ENCODE data around the gene MYO15B.

The MYO15B gene

GRCh38 chr17:75595920-75596313, 8.3 kb downstream of the MYO15B start:
- TF ChIP-seq FOXP2 (optimal IDR thresholded peaks at IDR 0.05; ENCODE audit: borderline replicate concordance, extremely low read depth, extremely low read length, insufficient read depth) (no peak), SIN3A (IDR thresholded peaks at IDR 0.05; ENCODE audit: borderline replicate concordance, insufficient read depth, low read length) (no peak), TAF1 (IDR thresholded peaks at IDR 0.05; ENCODE audit: borderline replicate concordance, insufficient read depth, low read length) (no peak), POLR2AphosphoS5 (IDR thresholded peaks at IDR 0.05; ENCODE audit: low read depth, low read length) (no peak), REST (IDR thresholded peaks at IDR 0.05; ENCODE audit: insufficient read depth in 1 of 2, low read depth in 2 of 2, low read length in 2 of 2) (no peak)

- TF ChIP-seq SIN3A (IDR thresholded peaks at IDR 0.05; ENCODE audit: borderline replicate concordance, insufficient read depth, low read length) (no peak), FOXP2 (optimal IDR thresholded peaks at IDR 0.05; ENCODE audit: borderline replicate concordance, extremely low read depth, extremely low read length, insufficient read depth) (no peak), REST (IDR thresholded peaks at IDR 0.05; ENCODE audit: insufficient read depth in 1 of 2, low read depth in 2 of 2, low read length in 2 of 2) (no peak), POLR2AphosphoS5 (IDR thresholded peaks at IDR 0.05; ENCODE audit: low read depth, low read length) (no peak), TAF1 (IDR thresholded peaks at IDR 0.05; ENCODE audit: borderline replicate concordance, insufficient read depth, low read length) (no peak)
Measured at GRCh38 chr17:75596320-75597087, 8.9 kb downstream of the MYO15B start.

GRCh38 chr17:75601057-75601987, 13.7 kb downstream of the MYO15B start:
- TF ChIP-seq TAF1 (IDR thresholded peaks at IDR 0.05; ENCODE audit: borderline replicate concordance, insufficient read depth, low read length) (no peak), POLR2AphosphoS5 (IDR thresholded peaks at IDR 0.05; ENCODE audit: low read depth, low read length) (no peak), REST (IDR thresholded peaks at IDR 0.05; ENCODE audit: insufficient read depth in 1 of 2, low read depth in 2 of 2, low read length in 2 of 2) (no peak), FOXP2 (optimal IDR thresholded peaks at IDR 0.05; ENCODE audit: borderline replicate concordance, extremely low read depth, extremely low read length, insufficient read depth) (no peak), SIN3A (IDR thresholded peaks at IDR 0.05; ENCODE audit: borderline replicate concordance, insufficient read depth, low read length) (no peak)

- TF ChIP-seq SIN3A (IDR thresholded peaks at IDR 0.05; ENCODE audit: borderline replicate concordance, insufficient read depth, low read length): no peak
- no peak for TF ChIP-seq FOXP2 (optimal IDR thresholded peaks at IDR 0.05; ENCODE audit: borderline replicate concordance, extremely low read depth, extremely low read length, insufficient read depth)
- no peak for TF ChIP-seq TAF1 (IDR thresholded peaks at IDR 0.05; ENCODE audit: borderline replicate concordance, insufficient read depth, low read length)
- TF ChIP-seq POLR2AphosphoS5 (IDR thresholded peaks at IDR 0.05; ENCODE audit: low read depth, low read length): no peak
- no peak for TF ChIP-seq REST (IDR thresholded peaks at IDR 0.05; ENCODE audit: insufficient read depth in 1 of 2, low read depth in 2 of 2, low read length in 2 of 2)
Measured at GRCh38 chr17:75602644-75603043, 15.0 kb downstream of the MYO15B start.

All from PFSK-1 (cell line).